IPS-NIHi7 (cell line): ENCODE results near the gene AFF4.
"Not testable (repeated sequence)": the region's sequence is repeated elsewhere in the genome, so short reads cannot be mapped to it uniquely, and the experiment has no call there.

ENCODE experiments used
- DNase-seq: peaks from one replicate; pipeline ENCODE4 v3.0.0; 2012; ENCODE audit warnings: mixed read lengths; ENCODE audit errors: extremely low spot score

The AFF4 gene

GRCh38 chr5:132963171-132964104 lies at the start of gene AFF4:
Gene AFF4 (minus strand): TSS chr5:132963634. CDS start chr5:132937189, 26,445 bp downstream.
- DNase-seq, result peak; percentile 96

- DNase-seq, result not testable (repeated sequence)
These were observed 45.0 kb upstream of the AFF4 start for GRCh38 chr5:133008455-133008854.

GRCh38 chr5:133006653-133007052 lies 43.2 kb upstream of the AFF4 start:
- DNase-seq, result no peak

- DNase-seq, result no peak
These were observed 35.8 kb upstream of the AFF4 start for GRCh38 chr5:132999246-132999645.

- no peak for DNase-seq
These were observed 35.1 kb upstream of the AFF4 start for GRCh38 chr5:132998556-132998955.

GRCh38 chr5:132996307-132996706 lies 32.9 kb upstream of the AFF4 start:
- no peak for DNase-seq

- DNase-seq, result peak; percentile 12
These were observed 24.3 kb upstream of the AFF4 start for GRCh38 chr5:132987531-132988408.

GRCh38 chr5:132982971-132983370 lies 19.5 kb upstream of the AFF4 start:
- DNase-seq, result not testable (repeated sequence)

- DNase-seq, result no peak
These were observed 17.9 kb upstream of the AFF4 start for GRCh38 chr5:132981288-132981687.

GRCh38 chr5:132979976-132980375 lies 16.5 kb upstream of the AFF4 start:
- DNase-seq, result no peak

- no peak for DNase-seq
These were observed 16.0 kb upstream of the AFF4 start for GRCh38 chr5:132979367-132979940.

- no peak for DNase-seq
These were observed 13.4 kb upstream of the AFF4 start for GRCh38 chr5:132976852-132977251.

- not testable (repeated sequence) for DNase-seq
These were observed 9.0 kb upstream of the AFF4 start for GRCh38 chr5:132972436-132972828.

- no peak for DNase-seq
These were observed 8.3 kb upstream of the AFF4 start for GRCh38 chr5:132971483-132972435.

- DNase-seq, result no peak
These were observed 1.7 kb upstream of the AFF4 start for GRCh38 chr5:132965120-132965519.

- DNase-seq, result peak; percentile 30
These were observed 909 bp downstream of the AFF4 start for GRCh38 chr5:132962429-132963021.

- no peak for DNase-seq
These were observed 1.5 kb downstream of the AFF4 start for GRCh38 chr5:132961887-132962286.

- not testable (repeated sequence) for DNase-seq
These were observed 2.2 kb downstream of the AFF4 start for GRCh38 chr5:132961123-132961815.

GRCh38 chr5:132956166-132956799 lies 7.2 kb downstream of the AFF4 start:
- DNase-seq, result not testable (repeated sequence)
